CD4-positive, alpha-beta T cell treated with Interleukin-12 subunit alpha and Interleukin-12 subunit beta, for 1 hour (primary cell): Measurements from ENCODE around the gene BMF.
A peak's percentile ranks its signal among the peaks of the same experiment; 100 is the strongest.

ENCODE experiments used
- DNase-seq: peaks from one replicate; pipeline ENCODE4 v3.0.0-alpha.2; 2020

The BMF gene

DNA sequence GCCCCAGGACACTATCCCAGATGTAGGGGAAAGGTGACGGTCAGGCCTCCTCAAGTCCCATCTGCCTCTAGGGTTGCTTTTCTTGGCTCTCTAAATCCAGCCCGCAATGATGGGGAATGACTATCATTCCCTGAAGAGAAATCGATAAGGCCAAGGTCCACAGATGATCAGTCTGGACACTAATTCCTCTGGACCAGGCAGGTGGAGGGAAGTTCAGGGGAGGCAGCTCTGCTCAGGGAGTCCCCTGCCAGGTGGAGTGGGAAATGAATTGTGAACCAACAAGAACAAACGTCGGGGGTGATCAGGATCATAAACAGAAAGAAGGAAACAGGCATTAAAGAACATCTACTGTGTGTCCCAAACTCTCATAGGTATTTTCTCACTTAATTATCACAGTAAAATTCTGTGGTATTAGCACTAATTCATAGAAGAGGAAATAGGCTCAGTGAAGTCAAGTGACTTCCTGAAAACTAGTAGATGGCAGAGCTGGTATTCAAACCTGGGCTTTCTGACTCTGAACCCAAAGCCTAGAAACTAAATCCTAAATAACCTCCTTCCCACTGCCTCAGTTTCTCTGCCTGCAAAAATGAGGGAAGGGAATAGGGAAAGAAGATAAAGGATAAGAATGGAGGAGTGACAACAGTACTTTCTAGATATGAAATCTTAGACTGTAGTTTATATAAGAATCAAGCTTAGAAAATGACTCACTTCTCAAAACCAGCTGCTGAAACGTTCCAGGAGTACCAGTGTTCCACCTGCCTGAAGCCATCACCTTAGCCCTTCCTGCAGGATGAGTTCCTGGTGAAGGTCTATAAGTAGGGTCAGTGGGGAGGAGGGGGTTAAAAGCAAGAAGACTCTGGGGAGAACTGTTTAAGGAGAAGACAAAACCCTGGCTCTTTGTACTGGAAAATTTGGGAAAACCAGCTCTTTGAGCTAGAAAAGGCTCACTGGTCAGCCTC is 7.5 kb downstream of the BMF start:
- no peak for DNase-seq

DNA sequence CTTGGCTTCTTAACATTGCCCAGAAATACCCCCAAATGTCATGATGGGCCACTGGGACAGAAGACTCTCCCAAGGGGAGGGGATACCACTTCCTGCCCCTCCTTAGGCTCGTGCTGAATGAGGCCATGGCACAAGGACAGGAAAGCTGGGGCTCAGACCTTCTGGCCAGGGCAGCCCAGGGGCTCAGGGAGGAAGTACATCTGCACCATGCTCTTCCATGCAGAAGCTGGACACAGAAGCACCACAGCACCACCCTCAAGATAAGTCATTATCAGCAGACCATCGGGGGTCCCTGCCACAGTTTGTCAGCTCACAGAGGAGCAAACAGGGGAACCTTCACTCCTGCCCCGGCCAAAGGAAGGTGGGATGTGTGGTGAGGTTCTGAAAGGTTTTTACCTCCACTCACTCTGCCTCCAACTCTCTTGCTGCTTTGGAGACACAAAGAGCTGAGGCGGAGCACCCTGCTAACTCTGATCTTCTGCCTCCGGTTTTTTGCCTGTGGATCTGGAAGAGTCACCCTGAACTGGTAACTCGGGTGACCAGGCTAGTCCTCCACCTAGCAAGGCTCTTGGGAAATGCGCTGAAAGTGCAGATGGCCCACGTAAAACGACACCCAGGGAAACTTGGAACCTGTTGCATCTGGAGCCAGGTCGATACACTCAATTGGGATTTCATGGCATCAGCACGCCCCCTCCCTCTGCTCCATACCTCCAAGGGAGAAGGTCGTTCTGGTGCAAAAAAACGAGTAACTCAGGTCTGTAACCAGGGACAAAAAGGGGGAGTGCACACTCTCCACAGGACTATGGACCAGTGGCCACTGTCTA is 8.3 kb downstream of the BMF start:
- DNase-seq: no peak

DNA sequence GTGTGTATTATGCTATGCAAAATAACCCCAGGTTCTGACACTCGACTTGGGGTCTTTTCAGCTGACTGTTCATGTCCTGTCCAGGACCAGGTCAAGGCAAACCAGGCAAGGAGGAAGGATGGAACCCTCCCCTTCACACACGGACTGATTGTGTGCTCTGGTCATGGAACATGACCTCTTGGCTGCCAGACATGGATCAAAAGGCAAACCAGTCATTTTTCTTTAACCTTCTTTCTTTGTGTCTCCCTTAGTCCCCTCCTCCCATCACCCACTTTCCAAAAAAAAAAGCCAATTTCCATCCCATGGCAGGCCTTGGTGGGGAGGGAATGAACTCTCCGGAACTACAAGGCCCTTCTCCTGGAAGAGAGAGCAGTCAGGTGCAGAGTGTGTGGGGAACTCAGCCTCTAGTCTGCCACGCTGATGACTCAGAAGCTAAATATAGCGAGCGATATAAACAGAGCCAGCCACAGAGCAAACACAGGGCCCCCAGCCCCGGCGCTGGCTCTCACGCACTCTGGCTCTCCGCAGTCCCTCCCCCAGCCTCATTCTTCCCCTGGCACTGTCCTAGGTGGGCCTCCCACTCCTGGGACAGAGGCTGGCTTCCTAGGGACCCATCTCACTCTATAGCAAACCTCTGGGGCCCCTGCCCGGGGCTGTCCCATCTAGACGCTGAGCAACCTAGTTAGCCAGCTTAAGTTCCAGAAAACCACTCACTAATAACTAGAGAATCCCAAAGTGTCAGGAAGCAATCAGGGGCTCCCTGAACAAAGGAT is 10.0 kb downstream of the BMF start:
- peak; percentile 72 for DNase-seq

DNA sequence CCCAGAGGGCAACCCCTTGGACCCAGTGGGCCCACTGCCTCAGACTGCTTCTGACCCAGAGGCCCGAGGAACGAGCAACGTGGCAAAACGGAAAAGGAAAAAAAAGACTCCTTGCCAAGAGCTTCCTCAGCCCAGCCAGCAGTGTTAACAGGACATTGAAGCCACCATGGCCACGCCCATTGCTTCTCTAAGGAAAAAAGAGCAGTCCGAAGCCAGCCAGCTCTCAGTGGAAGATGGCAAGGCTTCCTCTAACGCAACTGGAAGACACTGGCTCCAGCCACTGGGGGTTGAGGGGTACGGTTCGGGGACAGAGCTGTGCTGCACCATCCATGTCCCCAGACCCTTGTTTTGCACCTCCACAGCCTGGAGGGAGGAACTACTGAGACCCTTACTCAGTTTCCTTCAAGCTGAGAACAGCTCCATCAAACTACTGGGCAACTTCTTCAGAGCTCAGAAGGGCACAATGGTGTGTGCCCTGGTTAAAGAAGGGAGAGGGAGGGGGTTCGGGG is 10.7 kb downstream of the BMF start:
- no peak for DNase-seq

DNA sequence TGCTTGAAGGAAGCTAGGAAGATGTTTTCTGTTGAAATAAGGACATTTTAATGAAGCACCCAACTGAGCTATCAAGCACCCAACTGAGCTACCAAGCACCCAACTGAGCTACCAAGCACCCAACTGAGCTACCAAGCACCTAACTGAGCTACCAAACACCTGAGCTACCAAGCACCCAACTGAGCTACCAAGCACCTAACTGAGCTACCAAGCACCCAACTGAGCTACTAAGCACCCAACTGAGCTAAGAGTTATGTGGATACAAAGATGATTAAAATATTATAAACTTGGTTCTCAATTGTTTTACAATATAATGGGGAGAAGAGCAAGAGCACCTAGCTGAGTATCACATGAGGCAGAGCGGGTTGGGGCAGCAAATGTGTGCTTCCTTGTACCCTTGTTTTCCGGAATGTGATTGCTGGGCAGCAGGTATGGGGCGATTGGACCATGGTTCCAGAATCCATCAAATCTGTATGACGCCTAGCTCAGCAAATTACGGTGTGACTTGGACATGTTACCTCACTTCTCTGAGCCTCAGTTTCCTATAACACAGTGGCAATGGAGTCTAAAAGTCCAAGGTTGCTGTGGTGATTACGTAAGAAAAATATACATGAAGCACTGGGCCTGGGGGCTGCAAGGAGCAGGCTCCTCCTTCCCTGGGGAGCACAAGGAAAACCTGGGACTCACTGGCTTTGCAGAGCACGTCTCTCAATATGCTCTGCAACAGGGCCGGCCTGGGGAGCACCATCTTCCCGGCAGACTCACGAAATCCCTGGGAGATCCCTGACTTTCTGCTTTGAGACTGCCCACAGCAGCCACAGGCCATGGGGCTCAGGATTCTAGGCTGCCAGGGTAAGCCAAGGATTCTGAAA is 11.3 kb downstream of the BMF start:
- DNase-seq: no peak

DNA sequence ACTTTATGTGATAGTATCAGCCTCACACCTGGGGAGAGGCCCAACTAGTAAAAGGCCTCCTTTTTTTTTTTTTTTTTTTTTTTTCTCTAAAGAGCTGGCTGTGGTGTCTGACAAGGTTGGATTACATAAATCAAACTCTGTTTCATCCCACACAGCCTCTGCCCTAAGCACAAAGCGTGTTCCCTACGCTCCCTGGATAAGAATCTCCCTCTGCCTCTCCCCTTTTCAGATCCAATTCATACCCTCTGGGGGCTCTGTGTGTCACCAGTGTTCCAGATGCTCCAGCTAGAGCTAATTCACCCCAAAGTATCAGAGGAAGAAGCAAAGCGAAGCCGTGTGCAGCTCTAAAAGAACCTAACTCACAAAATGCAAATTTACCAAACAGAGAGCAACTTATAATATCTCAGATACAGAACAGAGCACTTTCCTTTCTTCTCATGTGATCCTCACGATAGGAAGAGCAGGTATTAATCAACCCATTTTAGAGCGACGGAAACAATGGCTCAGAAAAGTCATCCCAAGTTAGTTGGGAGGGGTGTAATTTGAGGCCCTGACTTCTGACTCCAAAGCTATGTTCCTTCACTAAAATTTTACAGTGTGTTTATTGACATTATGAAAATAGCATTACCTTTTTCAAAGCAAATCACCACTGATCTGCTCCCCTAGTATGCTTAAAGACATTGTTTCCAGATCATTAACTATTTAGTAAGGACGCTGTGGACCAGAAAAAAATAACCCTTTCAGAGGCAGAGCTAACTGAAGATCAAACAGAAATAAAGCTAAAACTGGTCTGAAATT is 12.4 kb downstream of the BMF start:
- DNase-seq: no peak

DNA sequence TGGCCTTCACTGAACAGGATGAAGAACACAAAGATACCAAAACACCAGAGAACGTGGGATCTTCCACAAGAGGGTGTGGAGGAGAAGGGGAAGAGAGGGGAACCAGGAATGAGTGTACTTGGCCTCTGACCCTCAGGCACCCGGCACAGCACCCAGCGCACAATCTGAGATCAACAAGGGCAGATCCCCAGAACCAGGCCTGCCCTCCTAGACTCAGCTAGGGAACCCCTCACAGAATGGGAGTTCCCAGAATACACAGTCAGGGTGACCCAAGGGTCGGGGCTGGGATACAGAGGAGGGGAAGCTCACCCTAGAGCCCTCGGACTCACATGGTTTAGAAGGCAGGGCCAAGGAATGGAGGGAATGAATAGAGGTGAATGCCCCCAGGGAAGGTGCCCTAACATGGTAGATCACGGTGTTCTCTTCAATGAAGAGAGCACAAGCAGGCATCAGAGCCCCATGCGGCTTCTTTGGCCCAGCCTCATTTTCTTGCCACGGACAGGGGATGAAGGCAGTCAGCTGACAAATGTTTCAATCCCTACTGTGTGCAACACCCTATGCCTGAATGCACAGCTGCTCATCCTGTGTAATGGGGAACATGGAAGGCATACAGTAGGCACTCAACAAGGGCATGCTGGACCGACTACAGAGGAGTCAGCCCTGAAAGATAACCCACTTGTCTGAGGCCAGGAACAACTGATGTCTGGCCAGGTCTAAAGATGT is 13.1 kb downstream of the BMF start:
- no peak for DNase-seq

DNA sequence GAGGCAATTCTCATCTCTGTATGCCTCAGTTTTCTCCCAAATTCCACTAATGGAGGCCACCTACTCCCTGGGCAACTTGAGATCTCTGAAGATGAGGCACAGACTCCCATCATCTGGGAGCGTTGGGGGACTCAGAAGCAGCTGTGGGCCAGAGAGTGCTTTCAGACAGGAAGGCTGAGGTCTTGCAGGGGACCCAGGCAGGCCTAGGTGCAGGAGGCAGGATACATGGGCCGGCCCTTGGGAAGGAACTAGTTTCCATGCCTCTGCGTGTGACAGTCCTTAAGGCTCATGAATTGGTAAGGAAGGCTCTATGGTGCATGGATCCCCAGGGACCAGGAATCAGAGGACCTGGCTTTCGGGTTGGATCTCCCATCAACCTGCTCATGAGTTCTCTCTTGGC is 14.5 kb downstream of the BMF start:
- DNase-seq: no peak

DNA sequence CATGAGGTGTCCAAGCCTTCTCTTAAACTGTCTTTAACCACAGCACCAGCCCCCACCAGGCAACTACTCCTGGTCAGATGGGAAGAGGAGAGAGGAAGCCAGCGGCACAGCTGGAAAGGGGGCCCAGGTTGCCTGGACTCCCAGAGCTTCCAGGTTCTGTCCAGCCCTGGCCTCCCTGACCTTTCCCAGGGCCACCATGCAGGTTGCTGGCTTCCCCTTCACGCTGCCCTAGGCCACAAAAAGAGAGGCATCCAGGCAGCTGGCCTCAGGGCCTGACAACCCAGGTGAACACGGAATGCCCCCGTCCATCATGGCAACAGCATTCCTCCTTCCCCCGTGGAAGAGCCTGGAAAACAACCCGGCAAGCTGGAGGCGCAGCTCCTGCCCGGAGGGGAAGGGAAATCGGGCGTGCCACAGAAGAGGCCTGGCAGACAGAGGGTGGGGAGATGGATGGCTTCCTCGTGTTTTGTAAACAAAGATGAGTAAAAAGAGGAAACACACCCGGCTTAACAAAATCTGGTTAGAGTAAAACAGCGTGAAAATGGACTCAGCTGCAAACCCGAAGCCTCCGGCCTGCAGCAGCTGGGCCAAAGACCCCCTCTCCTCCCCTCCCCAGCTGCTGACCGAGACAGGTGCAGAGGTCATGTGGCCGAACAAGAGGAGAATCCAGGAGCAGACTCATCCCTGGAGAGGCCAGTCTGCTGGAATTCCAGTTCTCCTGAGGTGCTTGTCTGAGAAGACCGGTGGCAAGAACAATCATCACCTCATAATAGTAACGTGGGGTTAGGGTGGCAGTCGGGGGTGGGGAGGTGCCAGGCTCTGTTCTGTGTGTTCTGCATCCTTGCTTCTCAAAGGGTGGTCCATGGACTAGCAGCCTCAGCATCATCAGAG is 15.5 kb downstream of the BMF start:
- no peak for DNase-seq

DNA sequence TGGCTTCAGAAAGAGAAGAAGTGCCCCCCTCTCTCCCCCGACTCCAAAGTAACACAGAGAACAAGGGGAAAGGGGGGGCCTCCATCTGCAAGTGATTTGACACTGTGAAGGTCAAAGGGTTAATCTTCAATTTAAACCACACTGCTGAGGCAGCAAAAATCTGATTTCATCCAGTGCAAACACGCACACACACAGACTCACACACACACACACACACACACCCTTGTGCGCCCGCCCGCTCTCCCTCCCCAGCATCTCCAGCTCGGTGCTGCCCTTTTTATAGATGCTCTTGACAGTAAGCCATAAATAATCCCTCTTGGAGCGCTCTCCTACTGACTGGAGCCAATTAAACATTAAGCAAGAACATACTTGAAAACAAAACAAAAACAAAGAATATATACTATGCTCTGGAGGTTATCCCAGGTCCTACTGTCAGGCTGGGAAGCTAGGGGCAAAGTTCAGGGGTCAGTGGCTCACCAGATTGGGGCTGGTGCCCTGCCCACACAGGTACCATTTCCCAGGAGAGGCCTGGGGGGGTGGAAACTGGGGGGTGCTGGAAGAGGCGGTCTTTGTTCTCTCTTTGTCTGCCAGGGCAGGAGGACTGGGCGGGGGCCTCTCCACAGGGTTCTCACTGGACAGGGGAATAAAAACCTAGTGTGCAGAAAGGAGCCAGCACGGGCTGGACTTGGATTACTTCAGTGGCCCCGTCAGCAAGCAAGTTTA is 16.3 kb downstream of the BMF start:
- no peak for DNase-seq

DNA sequence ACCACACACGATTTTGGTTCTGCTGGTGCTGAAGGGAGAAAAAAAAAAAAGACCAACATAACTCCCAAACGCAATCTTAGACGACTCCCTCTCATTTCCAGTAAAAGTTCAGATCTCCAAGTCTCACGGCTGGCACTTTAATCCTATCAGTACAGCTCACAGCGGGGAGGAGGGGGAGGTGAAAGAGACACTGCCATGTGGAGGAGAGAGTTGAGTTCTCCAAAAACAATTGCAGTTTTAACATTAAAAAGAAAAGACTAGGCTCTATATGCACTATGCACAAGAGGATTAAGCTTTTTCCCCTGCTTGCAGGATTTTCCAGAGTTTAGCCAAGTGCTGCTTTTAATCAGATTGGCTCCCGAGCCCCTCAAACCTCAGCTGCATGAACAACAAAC is 16.8 kb downstream of the BMF start:
- no peak for DNase-seq

DNA sequence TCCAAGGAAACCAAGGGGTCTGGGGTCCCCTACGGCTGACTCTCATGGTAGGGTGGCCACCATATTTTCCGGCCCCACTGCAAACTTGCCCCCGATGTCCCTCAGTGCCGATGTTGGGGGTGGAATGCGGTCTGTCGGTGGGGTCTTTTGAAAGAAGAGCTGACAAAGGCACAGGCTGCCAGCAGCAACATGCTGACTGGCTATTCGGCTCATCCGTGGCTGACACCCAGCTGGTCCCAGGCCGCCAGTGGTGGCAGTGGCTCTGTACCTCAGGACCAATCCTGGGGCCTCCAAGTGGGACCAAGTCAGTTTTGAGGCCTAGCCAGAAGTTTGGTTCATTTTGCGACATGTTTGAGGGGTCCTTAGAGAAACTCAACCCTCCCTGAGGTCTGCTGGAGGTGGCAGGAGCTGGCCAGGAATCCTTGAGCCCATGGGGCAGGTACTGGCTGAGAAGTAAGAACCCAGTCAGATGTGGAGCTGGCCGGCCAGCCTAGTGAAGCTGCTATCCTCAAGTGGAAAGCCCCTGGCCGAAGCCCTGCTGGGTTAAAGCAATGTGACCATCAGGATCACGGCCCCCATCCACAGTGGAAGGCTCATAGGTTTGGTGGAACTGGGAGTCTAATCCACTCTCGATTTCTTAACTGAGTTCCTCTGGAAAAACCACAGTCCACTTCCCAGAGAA is 17.8 kb downstream of the BMF start:
- DNase-seq: no peak

DNA sequence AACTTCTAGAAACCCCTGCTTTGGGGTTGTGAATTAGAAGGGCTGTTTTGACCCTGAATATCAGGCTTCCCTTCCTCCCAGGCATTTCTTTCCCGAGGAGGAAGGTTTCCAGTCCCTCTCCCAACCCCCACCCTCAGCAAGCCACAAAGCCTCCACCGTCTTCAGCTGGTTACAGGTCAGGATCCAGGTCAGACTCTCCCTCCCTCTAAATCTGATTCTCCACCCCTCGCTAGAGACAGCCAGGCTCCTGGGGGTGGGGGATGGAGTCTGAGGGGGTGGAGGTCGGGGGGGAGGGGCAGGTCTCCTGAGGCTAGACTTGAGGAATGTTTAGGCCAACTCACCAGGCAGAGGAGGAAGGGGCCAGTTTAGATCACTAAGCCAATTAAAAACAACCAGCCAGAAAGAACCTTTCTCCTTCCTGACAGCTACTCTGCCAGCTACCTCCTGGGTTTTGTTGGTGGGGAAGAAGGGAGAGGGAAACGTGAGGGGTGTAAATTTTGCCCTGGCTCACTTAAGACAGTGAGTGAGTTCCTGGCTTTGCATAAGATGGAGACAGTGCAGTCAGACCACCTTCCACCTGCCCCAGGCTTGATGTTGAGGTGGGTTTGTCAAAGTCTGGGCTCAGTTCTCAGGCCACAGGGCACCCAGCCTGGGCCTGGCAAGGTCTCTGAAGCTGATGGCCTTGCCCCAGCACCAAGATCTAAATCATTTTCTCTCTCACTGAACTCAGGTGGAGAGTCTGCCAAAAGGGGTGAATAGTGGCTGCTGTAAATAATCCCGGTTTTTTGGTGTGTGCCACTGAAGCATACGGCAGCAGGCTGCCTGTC is 19.5 kb downstream of the BMF start:
- DNase-seq: no peak

DNA sequence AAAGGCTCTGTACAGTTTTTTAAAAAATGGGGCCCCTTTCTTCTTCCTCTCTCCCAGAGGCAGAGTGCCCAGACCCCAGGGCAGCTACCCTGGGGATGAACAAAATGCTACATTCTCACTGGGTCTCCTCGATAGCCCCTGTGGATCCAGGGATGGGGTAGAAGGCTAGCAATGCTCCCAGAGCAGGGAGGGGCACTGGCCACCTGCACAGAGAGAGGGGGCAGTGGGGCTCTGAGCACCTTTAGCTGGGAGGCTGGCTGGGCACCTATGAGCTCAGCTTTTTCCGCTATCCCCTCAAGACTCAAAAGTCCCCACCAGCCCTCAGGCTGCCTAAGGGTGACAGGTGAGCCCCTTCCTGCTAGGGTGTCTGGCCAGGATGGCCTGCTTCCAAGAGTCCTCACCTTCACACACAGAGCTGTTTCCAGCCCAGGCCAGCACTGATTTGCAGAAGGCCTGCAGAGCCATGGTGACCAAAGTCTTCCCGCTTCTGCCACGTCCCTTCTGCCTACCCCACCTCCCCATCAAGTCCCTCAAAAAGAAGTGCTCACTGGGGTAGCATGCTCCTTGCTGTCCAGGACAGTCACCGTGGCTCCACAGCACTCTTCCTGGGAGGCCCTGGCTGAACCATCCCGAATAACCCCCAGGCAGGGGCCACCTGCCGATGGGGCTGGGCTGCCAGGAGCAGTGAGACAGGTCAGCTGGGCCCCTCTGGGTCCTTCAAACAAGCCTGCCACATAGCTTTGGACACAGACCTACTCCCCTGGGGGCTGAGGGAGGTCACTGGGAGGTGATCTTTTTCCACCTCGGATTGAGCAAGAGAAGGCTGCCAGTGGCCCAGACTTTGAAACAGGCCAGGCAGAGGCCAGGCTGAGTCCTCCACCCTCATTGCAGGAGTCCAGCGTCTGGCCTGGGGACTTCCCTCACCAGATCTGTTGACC is 20.4 kb downstream of the BMF start:
- DNase-seq: no peak

DNA sequence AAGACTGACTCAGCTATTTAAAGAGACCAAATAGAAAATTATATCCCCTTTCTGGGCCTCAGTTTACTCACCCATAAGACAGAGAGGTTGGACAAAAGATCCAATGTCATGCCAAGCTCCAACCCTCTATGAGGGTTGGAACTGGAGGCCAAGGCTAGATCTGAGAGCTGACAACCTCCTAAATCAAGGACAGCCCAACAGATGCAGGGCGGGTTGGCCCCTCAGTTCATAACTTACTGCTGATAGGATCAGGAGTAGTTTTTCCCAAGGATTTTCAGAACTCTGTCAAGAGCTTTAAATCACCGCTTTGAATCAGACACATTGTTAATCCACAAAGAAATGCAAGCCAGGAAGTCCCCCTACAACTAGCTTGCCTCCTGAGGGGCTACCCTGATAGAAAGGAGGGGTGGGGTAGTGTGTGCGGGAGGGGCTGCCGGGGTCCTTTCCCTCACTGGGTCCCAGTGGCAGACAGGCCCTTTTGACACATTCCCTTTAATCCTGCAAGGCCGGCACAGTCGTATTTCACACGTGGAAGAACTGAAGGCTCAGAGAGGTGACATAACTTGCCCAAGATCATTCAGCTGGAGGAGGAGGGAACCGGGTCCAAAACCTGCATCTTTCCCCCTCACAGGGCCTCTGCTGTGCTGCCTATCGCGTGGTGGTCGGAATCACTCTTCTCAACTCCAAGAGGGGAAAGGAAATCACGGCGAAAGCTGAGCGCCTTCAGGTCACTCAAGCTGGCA is 21.4 kb downstream of the BMF start:
- no peak for DNase-seq
